Measurements from ENCODE around the gene TECTA.

DNA sequence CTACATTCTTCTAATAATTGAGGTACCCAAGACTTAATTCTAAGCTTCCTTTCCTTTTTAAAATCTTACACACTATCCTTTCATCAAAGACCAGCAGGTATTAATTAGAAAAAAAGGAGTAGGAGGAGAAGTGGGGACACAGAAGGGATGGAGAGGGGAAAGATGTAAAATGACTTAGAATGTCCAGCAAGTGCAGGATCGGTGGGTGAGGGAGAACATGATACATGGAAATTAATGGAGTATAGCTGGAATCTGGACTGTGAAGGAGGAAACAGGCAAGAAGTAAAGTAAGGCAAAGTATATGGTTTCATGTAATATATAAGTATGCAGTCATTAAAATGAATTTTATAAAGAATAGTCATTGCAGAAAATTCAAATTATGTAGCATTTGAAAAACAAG, 127.8 kb downstream of the TECTA start:
- TF ChIP-seq POLR2A (IDR thresholded peaks at IDR 0.05), result no peak
- no peak for TF ChIP-seq CTCF (IDR thresholded peaks at IDR 0.05)
